Activated naive CD8-positive, alpha-beta T cell treated with anti-CD3 and anti-CD28 coated beads, Interleukin-2, amount 50 U/mL, for 16 hours (primary cell): ENCODE results near the gene SNX27.

Source experiments
- DNase-seq: peaks from one replicate; pipeline ENCODE4 v3.0.0-alpha.2; 2020; ENCODE audit warnings: low read depth, low spot score

The SNX27 gene

DNA sequence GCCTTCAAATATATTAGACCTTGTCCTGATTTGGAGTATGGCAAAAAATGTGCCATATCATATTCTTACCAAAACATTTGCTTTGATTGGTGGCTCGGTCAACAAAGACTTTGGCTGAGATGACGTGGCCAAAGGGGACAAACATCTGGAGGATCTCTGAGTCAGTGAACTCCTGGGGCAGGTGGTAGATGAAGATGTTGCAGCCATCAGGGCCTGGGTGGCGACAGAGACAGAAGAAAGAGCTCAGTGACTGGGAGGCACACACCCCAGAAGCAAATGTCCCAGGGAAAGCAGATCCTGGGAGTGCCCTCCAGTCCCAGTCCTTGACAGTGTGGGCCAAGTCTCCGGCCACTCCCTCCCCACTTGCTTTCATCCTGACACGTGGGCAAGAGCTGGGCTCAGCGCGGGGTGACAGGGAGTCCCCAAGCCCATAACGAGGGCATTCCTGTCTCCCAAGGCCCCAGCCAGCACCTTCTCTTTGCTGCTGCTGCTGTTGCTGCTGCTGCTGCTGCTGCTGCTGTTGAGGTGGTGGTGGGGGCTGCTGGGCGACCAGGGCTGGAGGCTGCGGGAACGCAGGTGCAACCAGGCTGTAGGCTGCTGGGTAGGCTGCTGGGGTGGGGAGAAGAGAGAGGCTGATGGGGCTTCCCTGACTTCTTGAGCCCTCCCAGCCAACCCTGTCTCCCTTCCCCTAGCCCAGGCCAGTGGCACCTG, 94.1 kb downstream of the SNX27 start:
- DNase-seq, result no peak

DNA sequence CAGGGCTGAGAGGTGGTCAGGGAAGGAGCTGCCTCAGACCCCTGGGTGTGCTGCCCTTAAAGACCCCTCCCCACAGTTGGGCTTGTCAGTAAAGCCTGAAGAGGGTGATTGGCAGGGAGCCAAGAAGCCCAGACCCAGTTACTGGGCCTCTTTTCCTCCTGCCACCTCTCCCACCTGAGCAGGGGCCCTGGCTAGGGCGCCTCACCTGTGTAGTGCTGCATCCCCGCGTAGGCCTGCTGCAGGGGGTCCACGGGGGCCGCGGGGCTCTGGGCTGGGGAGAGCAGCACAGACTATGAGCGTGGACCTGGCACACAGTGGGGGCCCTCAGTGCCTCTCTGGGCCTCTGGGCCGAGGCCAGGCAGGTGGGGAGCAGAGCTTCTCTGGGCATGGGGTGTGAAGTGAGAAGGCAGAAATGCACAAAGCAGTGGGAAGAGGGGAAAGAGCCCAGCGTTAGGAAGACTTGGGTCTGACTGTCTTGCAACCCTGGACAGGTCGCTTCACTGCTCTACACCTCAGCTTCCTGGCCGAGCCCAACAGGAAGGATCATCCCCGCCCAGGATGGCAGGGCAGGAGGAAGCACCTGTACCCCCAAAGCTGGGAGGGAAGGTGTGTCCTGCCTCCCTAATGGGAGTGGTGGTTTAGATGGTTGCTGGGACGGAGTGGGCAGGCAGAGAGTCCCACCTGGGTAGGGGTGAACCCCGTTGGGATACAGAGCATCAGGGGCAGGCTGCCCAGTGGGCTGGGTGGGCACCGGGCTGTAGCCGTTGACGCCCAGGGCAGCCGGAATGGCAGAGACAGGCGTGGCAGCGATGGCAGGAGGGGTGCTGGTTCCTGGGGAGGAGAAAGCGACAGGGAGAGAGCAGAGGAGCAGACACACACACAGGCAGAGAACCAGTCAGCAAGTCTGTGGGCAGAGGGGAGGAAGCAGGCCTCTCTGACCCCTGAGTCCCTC, 94.9 kb downstream of the SNX27 start:
- no peak for DNase-seq

DNA sequence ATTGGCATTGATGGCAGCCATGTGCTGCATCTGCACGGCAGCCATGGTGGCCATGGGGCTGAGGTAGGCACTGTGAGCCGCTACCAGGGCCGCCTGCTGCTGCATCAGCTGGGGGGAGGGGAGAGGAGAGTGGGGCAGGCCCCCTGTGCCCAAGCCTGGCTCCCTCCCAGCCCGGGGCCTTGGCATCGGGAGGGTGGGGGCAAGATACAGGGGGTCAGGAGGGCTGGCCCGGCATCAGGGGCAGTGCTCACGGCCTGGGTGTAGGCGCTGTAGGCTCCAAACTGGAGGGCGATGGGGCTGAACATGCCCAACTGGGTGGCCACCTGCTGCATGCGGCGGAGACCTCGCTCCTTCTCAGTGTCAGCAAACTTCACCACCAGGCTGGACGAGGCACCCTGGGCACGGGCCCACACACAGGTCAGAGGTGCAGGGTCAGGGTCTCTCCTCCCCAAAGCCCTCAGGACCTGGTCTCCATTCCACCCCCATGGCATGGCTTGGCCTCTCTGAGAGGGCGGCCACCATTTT, 95.8 kb downstream of the SNX27 start:
- DNase-seq, result no peak

DNA sequence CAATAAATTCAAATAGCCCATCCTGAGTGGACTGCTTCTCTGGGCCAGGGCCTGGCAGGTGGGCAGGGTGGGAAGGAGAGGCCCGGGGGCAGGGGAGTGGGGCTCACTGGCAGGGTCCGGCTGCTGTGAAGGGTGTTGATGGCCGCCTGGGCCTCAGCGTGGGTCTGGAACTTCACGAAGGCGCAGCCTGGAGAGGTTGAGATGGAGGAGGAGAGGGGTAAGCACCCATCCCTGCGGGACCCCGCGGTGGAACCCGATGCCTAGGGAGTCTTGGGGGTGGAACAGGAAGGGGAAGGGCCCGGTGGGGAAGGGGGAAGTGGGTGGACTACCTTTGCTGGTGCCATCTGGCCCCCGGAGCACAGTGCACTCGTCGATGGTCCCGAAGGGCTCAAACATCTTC, 97.0 kb downstream of the SNX27 start:
- no peak for DNase-seq

DNA sequence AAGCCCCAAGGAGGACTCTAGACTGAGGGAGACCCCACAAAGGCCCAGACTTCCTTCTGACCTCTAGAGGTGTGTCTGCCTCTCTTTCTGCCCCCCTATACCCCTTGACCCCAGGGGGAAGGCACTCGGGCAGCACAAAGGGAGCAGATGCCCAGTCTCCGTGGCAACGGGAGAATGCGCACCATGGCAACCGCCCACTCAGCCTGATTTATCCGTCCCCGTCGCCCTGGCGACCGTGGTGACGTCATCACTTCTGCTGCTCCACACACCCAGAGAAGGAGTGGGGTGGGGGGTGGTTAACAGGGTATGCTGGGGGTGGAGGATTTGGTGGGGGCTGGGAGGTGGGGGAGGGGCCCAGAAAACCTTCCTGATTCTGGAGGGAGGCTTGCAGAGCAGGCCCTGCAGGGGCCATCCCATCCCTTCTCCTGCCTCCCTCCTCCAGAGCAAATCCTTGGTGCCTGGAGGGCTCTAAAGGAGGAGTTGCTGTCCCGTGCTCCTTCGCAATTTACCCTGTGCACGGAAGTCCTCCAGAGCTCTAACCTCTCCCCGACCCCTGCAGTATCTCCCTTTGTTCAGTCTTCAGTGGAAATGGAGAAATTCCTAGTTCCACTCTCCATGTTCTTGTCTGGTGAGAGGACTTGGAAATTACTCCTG, 98.5 kb downstream of the SNX27 start:
- DNase-seq, result no peak

DNA sequence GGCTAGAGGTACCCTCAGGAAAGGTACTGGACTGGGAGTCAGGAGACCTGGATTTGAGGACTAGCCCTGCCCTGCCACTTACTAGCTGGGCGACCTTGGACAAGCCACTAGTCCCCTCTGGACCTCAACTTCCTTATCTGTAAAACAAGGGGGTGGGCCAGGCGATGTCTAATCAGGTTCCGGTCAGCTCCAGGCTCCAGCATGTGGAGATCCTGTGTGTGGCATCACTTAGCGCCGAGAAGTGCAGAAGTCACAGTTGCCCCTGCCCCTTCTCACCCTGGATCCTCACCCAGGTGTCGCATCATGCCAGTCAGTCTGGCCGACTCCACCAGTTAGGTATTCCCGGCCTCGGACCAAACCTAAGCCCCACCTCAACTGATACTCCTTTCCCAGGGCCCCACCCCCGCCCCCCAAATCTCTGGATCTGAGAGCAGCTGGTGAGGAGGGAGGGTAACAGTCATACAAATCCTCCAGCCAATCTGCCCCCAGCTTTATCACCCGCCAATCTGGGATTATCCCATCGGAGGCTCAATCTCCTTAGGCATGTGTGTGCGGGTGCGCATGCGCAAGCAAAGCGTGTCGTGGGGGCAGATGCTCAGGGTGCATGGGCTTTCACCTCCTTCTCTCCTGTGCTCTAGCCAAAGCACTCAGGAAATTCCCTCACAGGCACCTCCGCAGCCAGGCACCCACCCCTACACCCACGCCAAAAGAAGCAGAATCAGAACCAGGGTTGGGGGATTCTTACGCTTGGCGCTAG, 99.4 kb downstream of the SNX27 start:
- DNase-seq, result no peak

DNA sequence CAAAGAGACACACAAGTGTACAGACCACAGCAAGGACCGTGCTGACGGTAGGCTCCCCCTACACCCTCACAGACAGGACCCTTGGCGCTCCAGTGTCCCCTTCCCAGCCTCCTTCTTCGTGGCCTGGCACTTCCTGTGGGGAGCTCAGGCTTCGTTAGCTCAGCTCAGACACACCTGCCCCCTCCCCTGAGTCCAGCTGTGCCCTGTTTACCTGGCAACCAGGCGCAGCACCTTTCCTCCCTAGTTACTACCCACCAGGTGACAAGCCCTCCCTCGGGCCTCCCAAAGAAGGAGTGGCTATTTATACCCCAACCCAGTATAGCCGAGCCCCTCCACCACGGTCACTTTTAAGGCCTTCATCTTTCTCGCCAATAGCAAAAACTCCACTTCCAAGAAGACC, 100.1 kb downstream of the SNX27 start:
- no peak for DNase-seq

DNA sequence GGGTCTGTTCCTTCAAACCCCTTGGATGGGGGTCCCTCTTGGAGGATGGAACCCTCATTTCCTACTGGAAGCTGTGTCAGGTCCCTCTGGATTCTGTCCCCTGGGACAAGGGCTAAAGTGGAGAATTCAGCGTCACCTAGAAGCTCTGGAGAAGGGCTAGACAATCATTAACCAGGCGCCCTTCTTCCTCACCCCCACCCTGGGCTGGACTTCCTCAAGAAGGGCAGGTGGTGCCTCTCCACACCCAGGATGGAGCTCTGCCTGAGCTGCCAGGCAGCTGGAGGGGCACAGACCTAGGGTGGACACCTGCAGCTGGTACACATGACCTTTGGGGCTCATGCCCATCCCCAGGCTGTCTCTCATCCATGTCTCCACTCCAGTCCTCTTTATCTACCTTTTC, 101.2 kb downstream of the SNX27 start:
- DNase-seq, result no peak

DNA sequence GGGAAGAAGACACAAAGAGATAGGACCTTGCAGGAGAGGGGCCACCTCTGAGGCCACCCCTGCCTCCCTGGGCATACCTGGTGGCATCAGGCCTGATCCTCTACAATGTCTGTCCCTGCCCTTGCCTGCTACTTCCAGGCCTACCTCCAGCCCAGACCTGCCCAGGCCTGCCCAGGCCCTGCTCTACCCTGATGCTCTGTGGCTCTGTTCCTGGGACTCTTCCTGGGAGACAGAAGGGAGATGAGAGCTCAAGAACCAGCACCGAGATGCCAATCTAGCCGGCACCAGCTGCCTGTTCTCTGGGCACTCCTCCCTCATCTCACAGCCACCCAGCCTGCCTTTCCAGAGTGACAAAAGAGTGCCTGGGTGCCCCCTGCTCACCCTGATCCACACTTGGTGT, 102.0 kb downstream of the SNX27 start:
- no peak for DNase-seq

DNA sequence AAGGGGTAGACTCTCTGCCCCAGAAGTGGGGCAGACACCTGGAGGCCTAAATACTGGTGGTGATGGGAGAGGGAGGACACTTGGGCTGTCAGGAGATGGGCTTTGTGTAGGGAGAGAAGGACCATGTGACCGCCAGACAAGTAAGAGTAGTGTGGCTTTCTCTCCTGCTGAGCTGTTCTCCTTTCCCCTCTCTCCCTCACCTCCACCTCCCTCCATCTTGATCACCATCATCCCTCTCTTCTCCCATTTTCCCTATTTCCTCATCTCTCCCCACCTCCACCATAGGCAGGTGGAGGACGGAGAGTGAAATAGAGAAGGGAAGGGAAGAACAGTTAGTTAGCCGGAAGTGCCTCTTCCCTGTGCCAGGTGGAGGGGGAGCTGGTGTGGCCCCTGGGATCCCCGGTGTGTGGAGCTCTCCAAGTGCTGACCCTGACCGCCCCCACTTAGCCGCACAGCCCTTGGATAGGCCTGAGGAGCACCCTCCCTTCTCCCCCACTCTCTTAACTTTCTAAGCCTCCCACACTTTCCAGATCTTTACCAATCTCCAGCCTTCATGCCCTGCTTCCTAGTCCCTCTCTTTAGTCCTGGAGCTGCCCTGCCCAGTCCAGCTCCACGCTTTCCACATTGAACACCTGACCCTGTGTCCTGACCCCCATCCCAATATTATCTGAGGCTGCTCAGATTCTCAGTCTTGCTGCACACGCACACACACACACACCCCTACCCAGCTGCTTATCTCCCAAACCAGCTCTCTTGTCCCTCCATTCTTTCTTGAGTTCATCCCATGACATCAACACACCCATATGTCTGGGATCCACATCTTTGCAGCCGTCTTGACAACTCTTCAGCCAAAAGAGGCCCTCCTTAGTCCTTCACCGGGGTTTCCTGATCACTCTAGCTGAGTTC, 103.2 kb downstream of the SNX27 start:
- DNase-seq, result no peak

DNA sequence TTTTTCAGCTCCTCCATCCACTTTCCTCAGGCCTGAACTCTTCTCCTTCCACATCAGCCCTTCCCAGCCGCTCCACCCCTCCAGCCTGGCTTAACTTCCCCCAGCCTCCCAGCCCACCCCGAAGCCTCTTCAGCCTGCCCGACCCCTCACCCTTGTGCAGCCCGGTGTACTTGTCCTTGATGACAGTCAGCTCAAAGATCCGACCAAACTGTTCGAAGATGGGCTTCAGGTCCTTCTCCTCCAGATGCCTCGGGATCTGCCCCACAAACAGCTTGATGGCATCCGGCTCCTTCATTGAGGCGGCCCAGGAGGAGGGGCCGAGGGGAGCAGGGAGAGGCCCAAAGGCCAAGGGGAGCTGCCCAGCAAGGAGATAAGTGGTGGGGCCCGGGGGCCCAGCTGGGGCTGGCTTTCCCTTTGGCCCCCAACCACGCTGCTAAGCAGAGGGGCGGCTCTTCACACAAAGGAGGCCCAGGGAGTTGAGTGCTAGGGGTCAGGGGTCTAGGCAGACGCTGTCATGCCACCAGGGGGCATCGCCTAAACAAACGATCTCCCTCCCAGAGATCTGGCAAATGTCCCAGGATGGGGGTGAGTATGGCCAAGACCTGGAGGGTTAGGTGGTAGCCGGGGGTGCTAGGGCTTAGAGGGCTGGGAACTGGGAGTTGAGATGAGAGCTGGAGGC, 104.0 kb downstream of the SNX27 start:
- no peak for DNase-seq

DNA sequence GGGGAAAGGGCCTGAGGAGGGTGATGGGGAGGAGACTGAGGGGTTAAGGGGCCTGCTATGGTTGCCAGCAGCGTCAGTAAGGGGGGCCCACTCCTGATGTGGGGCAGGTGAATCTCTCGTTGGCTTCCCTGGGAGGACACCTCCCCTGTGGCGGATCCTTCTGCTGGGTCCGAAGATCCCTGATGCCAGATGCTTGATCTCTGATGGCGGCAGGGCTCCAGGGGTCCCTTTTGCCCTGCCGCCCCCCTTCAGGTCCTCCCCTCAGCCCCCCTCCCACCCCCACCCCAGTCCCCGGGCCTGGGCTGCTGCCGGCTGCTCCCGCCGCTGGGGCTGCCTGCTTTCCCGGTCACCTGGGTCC, 104.5 kb downstream of the SNX27 start:
- DNase-seq, result no peak

DNA sequence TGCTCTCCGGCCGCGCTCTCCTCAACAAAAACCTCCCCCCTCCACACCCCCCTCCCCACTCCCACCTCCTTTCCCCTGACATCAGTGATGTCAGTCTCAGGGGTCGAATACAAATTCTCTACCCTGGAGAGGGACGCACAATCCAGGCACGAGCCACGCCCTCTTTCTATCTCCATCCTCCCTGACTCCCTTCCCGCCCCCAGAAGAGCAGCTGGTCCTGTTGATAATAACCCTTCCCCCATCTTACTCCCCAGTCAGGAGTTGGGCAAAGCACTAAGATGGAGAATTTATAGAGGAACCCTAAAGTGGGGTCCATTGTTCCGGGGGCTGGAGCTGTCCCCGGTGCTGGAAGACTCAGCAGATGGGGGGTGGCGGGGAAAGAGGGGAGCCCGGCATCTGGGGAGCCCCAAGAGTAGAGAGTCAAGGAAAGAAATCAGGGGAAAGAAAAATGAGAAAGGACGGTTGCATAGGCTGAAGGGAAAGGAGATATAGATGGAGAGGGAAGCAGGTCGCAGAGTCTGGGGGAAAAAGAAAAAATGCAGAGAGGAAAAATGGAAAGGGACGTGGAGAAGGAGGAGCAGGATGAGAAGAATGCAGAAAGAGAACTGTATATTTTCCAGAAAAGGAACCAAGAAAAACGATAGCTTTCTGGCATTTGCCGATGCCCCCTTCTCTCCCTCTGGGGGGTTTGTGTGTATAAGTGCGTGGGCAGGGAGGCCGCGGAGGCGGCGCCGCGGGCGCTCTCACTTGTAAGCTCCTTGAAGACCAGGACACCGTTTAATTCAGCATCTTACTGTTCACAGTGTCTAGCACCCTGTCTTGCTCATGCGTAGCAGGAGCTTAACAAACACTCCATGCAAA, 105.2 kb downstream of the SNX27 start, which contains the start of gene CELF3:
Gene CELF3, minus strand, starts transcription at position 33 of the 861 bp plus-strand sequence. CDS start 783 bp downstream, outside the sequence.
- DNase-seq, result no peak

DNA sequence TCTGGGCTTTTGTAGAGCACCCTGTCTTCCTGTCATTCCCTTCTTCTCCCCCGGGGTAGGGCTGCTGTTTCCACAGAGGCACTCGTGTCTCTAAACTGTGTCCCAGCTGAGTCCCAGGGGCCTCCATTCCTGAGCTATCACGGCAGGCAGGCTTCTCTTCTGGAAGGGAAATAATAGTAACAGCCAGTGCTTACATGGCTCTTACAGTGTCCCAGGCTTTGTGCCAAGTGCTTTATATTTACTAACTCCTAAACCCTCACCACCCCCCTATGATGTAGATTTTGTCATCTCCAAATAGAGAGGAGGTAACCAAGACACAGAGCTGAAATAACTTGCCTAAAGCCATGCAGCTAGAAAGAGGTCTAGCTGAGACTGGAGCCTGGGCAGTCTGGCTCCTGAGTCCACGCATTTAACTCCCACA, 106.2 kb downstream of the SNX27 start:
- DNase-seq, result no peak

DNA sequence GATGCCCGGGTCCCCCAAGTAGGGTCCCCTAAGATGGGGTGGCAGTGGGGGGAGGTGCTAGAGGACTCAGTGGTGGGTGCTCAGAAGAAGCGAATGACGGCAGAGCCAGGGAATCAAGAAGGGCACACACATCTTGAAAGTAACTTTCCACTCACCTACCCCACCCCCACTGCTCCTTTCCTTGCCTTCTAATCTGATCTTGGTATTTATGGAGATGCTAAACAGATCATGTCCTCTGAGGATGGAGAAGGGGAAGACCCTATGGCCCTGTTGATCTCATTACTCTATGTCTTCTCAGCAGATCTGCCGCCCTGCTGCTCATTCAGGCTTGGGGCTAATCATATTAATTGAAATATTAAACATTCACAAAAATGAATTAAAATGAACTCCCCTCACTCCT, 106.8 kb downstream of the SNX27 start:
- no peak for DNase-seq

DNA sequence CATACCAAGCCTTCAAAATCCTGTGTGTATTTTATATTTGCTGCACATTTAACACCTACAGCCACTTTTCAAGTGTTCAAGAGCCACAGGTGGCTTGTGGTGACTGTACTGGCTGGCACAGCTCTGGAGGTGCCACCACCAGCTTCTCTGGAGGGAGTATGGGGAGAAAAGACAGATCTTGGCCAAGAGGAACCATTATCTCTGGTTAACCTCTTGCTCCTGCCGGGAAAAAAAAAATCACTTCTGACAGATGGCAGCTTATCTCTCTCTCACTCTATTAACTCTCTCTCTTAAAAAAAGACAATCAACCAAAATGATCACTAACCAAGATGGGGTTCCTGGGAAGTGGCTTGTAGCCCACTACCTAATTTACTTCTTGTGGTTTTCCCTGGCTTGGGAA, 108.3 kb downstream of the SNX27 start:
- no peak for DNase-seq

DNA sequence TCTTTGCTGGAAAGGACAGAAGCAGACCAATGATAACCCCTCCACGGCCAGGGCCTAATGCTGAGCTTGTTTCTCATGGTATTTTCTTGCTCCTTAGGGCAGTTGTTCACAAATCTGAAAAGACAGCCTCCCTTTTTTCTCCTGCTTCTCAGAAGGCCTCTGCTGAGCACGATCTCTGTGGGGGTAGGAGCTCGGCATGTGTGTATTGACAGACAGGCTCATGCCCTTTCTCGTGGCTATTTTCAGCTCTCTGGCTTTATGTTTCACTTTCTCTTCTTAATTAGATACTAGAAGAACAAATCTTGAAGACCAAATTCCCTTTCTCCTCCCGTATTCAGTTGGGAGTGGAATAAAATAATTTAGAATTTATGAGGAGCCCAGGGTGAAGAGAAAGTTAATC, 108.7 kb downstream of the SNX27 start:
- DNase-seq, result no peak

DNA sequence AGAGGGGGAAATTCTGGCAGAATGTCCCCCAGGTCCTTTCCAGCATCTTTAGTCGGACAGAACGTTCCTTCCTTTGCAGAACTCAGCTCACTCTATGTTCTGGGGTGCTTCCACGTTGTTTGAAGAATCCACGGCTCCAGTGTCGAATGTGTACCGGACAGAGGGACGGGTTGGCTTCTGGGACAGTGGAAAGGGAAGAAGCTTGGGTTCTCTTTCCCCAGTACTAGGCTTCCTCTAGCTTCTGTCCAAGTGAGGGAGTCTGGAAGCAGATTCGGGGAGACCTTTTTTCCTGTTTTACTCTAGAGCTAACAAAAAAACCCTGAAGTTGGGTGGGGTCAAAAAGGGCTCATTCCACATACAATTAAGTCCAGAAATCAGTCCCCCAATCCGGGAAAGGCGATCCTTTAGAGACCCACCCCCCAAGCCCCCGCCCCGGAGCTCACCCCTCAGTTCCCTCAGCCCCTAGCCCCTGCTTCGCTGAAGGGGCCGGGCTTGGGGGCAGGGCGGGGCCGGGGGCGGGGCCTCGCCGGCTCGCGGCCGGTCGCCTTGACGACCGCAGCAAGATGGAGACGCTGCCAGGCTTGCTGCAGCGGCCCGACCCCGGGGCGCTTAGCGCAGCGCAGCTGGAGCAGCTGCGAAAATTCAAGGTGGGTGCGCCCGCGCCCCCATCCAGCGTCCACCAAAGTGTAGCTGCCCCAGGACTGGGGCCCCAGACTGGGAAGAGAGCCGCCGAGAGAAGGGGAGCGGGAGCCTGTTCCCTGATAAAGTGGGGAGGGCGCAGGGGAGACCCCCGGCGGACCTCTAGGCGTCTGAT, 109.3 kb downstream of the SNX27 start, which contains the start of gene RIIAD1:
Gene RIIAD1, plus strand, starts transcription at position 549 of the 814 bp plus-strand sequence. Its CDS starts 15 bp downstream, at position 564.
- no peak for DNase-seq
